Neural progenitor cell (in vitro differentiated cells): ENCODE data around the gene DOCK4.

Source experiments
- EZH2 ChIP-seq: fragments of 200-600 bp; sonication (generic); IDR thresholded peaks from 2 replicates; pipeline ENCODE4 v1.6.1; 2017; ENCODE audit warnings: antibody characterized with exemption, mild to moderate bottlenecking, moderate library complexity
- EZH2phosphoT487 ChIP-seq: fragments of 200-600 bp; sonication (generic); IDR thresholded peaks from 2 replicates; pipeline ENCODE4 v1.6.1; 2017; ENCODE audit warnings: antibody characterized with exemption
- TF ChIP-seq, protein P1 (sequence below): fragments of 200-600 bp; sonication (generic); IDR thresholded peaks from 2 replicates; pipeline ENCODE4 v1.5.1; 2017; ENCODE audit warnings: antibody characterized with exemption, mild to moderate bottlenecking

DNA sequence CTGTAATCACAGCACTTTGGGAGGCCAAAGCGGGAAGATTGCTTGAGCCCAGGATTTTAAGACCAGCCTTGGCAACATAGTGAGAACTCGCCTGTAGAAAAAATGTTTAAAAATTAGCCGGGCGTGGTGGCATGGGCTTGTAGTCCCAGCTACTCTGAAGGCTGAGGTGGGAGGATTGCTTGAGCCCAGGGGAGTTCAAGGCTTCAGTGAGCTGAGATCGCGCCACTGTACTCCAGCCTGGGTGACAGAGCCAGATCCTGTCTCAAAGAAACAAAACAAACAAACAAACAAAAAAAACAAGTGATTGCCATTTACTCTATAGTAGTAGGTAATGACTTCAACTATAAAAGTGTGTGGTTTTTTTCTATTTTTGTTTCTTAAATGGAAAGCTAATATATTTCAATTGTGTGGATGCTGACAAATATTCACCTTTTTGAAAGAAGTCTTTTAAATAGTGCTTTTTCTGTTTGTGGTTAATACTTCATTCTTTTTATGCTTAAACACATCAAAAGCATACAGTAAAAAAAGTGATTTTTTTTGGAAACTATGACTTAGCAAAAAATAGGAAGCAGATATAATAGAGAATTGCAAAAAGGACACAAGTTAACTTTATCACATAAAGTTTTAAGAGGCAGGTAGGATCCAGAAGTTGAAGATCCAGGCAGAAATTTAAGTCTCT is 48.6 kb upstream of the DOCK4 start:
- TF ChIP-seq, protein P1, sequence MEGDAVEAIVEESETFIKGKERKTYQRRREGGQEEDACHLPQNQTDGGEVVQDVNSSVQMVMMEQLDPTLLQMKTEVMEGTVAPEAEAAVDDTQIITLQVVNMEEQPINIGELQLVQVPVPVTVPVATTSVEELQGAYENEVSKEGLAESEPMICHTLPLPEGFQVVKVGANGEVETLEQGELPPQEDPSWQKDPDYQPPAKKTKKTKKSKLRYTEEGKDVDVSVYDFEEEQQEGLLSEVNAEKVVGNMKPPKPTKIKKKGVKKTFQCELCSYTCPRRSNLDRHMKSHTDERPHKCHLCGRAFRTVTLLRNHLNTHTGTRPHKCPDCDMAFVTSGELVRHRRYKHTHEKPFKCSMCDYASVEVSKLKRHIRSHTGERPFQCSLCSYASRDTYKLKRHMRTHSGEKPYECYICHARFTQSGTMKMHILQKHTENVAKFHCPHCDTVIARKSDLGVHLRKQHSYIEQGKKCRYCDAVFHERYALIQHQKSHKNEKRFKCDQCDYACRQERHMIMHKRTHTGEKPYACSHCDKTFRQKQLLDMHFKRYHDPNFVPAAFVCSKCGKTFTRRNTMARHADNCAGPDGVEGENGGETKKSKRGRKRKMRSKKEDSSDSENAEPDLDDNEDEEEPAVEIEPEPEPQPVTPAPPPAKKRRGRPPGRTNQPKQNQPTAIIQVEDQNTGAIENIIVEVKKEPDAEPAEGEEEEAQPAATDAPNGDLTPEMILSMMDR, result no peak
- no peak for TF ChIP-seq EZH2
- no peak for TF ChIP-seq EZH2phosphoT487
